ENCODE data around the gene HOXD13. TPM values are rescaled to one million over a fixed set of nuclear protein-coding genes. Genes with fewer than 3 reads are reported as not detected.

Gene HOXD13
- total RNA-seq, 4 donors from 2014 or later = 0.19 TPM; not detected in 3

DNA sequence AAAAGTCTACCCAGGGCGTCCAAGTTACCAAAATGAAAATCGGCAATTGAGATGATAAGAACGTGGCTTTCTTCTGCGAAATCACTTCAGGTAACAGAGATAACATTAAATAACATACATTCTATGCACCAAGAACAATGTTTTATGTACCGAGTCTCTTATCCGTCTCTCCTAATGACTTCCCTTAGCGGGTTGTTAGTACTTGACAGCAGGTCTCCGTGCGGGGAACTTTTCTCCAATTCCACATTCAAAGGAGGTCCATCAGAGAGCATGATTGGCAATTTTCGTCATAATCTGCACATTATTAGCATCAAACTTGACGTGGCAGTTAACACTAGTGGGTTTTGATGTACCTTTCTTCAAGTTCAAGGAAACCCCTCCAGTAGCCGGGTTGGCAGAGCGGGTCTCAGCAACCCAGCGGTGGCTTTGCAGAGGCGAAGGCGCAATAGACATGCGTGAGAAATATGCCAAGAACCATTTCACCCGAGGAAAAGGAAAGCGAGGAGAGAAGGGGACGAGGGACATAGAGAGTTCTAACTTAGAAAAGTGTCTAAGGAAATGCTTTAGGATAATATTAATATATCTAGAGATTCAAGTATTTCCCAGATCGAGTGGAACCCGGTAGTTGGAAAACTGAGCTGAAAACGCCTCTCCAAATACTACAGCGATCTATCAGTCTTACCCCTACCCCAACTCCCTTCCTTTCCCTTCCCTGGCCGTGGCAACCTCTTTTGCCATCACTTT, 13.8 kb upstream of the HOXD13 start:
- WGBS = 12% methylated on average over 25 of the region's 25 CpGs
- TF ChIP-seq CTCF (IDR thresholded peaks at IDR 0.05) = no peak
- TF ChIP-seq POLR2A (IDR thresholded peaks at IDR 0.05) = no peak
- TF ChIP-seq POLR2AphosphoS5 (IDR thresholded peaks at IDR 0.05) = no peak
- no peak for TF ChIP-seq EP300 (IDR thresholded peaks at IDR 0.05)
- no peaks in the 10 kb centered on the region for H3K9me3 ChIP-seq
- peaks cover 30% of the 10 kb centered on the region for H3K4me1 ChIP-seq
- DNase-seq (ENCODE audit: low spot score in 2 of 2) = no peak
- H3K4me3 ChIP-seq = no peak overlapping the region
- H3K36me3 ChIP-seq = no peaks in the 10 kb centered on the region
- H3K27me3 ChIP-seq = peaks cover 100% of the 10 kb centered on the region
- no peak overlapping the region for H3K27ac ChIP-seq

- Histone ChIP-seq H3K4me1 (peaks cover 30% of the 10 kb centered on the region), H3K4me3 (peak overlapping the region; percentile 41), H3K36me3 (no peaks in the 10 kb centered on the region), H3K27ac (no peak overlapping the region), H3K9me3 (no peaks in the 10 kb centered on the region), H3K27me3 (peaks cover 100% of the 10 kb centered on the region)
- 8% methylated on average over 30 of the region's 30 CpGs for WGBS
- TF ChIP-seq POLR2A (IDR thresholded peaks at IDR 0.05) (no peak), EP300 (IDR thresholded peaks at IDR 0.05) (no peak), POLR2AphosphoS5 (IDR thresholded peaks at IDR 0.05) (no peak), CTCF (IDR thresholded peaks at IDR 0.05) (no peak)
- DNase-seq (ENCODE audit: low spot score in 2 of 2) = no peak
These were observed 13.2 kb upstream of the HOXD13 start for GRCh38 chr2:176079285-176079830.

DNA sequence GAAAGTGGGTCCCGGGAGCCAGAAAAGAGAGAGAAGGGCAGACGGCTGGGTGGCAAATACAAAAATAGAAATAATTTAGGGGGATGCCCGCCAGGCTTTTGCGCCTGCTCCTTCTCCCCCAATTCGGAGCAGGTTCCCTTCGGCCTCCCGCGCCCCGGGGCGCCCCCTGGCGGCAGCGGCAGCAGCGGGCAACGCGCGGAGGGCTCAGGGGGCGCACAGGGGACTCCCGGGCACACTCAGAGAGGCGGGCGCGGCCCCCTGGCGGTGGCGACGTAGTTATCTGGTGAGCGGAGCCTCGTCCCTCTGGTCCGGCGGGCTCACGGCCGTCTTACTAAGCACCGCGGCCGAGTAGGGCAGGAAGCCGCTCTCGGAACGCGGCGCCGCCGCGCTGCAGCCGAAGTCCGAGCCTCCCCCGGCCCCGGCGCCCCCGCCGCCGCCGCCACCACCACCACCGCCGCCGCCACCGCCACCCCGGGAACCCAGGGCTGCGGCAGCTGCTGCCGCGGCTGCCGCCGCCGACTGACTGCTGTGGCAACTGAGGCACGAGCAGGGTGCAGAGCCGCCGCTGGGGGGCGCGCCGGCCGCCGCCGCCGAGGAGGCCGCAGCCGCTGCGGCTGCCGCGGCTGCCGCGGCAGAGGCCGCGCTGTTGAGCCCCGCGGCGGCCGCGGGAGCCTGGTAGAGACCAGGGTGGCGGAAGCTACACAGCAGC, 12.5 kb upstream of the HOXD13 start:
- Histone ChIP-seq H3K27ac (no peak overlapping the region), H3K4me3 (peak overlapping the region; percentile 41), H3K27me3 (peaks cover 100% of the 10 kb centered on the region), H3K9me3 (no peaks in the 10 kb centered on the region), H3K36me3 (no peaks in the 10 kb centered on the region), H3K4me1 (peaks cover 36% of the 10 kb centered on the region)
- TF ChIP-seq CTCF (IDR thresholded peaks at IDR 0.05) (peak in 1 of 2 donors; percentile 61), EP300 (IDR thresholded peaks at IDR 0.05) (no peak)
- DNase-seq (ENCODE audit: low spot score in 2 of 2) = no peak
- 6% methylated on average over 29 of the region's 86 CpGs for WGBS

DNA sequence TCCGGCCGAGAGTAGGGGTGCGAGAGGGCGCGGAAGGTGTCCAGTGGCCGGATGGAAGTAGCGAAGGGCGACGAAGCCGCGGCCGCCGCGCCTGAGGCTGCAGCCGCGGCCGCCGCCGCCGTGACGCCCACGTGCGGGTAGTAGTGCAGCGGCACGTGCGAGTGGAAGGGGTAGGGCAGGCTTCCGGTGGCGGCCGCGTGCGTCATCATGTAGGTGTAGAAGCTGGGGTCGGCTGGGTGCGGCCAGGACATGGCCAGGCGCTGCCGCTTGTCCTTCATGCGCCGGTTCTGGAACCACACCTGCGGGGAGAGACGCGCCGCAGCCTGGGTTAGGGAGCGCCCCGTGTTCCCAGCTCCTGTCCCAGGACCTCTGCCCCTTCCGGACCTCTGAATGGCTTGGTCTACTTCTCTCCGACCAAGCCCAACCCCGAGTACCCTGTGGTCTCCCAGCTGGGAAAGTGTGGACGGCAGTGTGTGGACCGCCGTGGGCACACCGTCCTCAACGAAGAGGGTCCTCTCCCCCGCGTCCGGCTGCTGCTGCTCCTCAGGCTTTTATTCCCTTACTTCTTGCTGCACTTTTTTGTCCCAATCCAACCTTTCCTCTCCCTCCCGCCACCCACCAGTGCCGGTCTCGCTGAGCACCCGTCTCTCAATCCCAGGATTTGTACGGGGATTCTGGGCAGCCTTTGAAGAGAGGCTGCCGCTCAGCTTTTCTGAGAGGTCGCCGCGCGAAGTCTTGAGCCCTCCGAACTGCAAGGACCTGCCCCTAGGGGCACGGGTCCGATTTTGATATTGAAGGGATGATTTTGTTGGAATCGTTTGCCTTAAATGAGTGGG, 11.8 kb upstream of the HOXD13 start:
- DNase-seq (ENCODE audit: low spot score in 2 of 2) = no peak
- H3K4me1 ChIP-seq = peaks cover 44% of the 10 kb centered on the region

More for the DNA sequence above, 11.8 kb upstream of the HOXD13 start:
- H3K4me3 ChIP-seq = peak overlapping the region; percentile 41
- peaks cover 100% of the 10 kb centered on the region for H3K27me3 ChIP-seq
- no peak overlapping the region for H3K27ac ChIP-seq
- H3K9me3 ChIP-seq = no peaks in the 10 kb centered on the region
- H3K36me3 ChIP-seq = no peaks in the 10 kb centered on the region
- 17% methylated on average over 40 of the region's 68 CpGs for WGBS
- no peak for TF ChIP-seq POLR2A (IDR thresholded peaks at IDR 0.05)
- TF ChIP-seq POLR2AphosphoS5 (IDR thresholded peaks at IDR 0.05) = no peak
- TF ChIP-seq CTCF (IDR thresholded peaks at IDR 0.05) = no peak
- no peak for TF ChIP-seq EP300 (IDR thresholded peaks at IDR 0.05)
